WERI-Rb-1 (cell line): ENCODE measurements around the gene EID3.

Experiments
- DNase-seq: peaks from one replicate; pipeline ENCODE4 v3.0.0-alpha.2; 2020
- H3K27ac ChIP-seq: fragments of 250-450 bp; sonication (Bioruptor Pico); 2 replicates; pipeline ENCODE4 v1.5.1; 2020; ENCODE audit warnings: mild to moderate bottlenecking, moderate library complexity
- H3K27me3 ChIP-seq: fragments of 250-450 bp; sonication (Bioruptor Pico); 2 replicates; pipeline ENCODE4 v1.5.1; 2021; ENCODE audit warnings: mild to moderate bottlenecking, low read depth, moderate library complexity; ENCODE audit not compliant: insufficient read depth, severe bottlenecking
- H3K36me3 ChIP-seq: fragments of 250-450 bp; sonication (Bioruptor Pico); 2 replicates; pipeline ENCODE4 v1.5.1; 2020; ENCODE audit warnings: mild to moderate bottlenecking, moderate library complexity
- H3K4me3 ChIP-seq: 2 replicates; pipeline ENCODE4 v1.5.1; 2011; ENCODE audit warnings: low read depth, mild to moderate bottlenecking, control low read depth, low read length
- H3K9me3 ChIP-seq: fragments of 250-450 bp; sonication (Bioruptor Pico); 2 replicates; pipeline ENCODE4 v1.5.1; 2021; ENCODE audit warnings: mild to moderate bottlenecking, moderate library complexity; ENCODE audit not compliant: severe bottlenecking
- CTCF ChIP-seq: IDR thresholded peaks from 2 replicates; pipeline ENCODE4 v1.5.1; 2011; ENCODE audit warnings: low read depth, mild to moderate bottlenecking, control low read depth, inconsistent platforms, low read length

EID3 gene

GRCh38 chr12:104296718-104297117 lies 6.8 kb upstream of the EID3 start:
- H3K27ac ChIP-seq, result no peak overlapping the region
- no peak overlapping the region for H3K4me3 ChIP-seq
- H3K27me3 ChIP-seq, result no peaks in the 10 kb centered on the region
- peaks cover 71% of the 10 kb centered on the region for H3K36me3 ChIP-seq
- no peaks in the 10 kb centered on the region for H3K9me3 ChIP-seq
- no peak for TF ChIP-seq CTCF
- no peak for DNase-seq

- TF ChIP-seq CTCF, result no peak
- Histone ChIP-seq H3K4me3 (no peak overlapping the region), H3K27ac (no peak overlapping the region), H3K9me3 (no peaks in the 10 kb centered on the region), H3K27me3 (no peaks in the 10 kb centered on the region), H3K36me3 (peaks cover 63% of the 10 kb centered on the region)
- DNase-seq, result no peak
These were observed 5.9 kb upstream of the EID3 start for GRCh38 chr12:104297477-104298113.

DNA sequence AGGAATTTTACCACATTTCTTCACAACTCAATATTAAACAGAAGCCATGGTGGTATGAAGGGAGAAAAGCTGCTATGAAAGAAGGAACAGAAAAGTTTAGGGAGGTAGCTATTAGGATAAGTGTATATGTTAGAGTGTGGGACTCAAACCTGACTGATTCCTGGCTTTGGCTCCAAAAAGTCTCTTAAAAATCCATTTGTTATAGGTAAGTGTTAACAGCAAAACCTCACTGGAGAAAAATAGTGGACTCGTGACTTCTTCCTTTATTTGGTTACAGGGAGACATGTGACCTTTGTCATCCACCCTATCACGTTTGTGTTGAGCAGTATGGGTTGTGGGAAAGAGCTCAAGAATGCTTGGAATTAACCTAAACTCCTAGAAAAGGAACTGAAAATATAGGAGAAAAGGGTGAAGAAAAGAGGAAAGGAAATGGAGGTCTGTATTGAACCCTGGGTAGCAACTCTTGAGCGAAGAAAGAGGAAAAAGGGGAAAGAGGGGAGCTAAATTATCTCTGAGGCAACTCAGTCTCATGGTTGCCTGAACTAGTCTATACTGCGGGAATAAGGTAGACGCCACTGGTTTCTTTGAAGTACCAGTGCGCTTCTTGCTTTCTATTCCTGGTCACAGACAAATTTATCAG lies 3.6 kb upstream of the EID3 start:
- Histone ChIP-seq H3K27ac (no peak overlapping the region), H3K4me3 (no peak overlapping the region), H3K9me3 (no peaks in the 10 kb centered on the region), H3K27me3 (no peaks in the 10 kb centered on the region), H3K36me3 (peaks cover 63% of the 10 kb centered on the region)
- DNase-seq, result no peak
- no peak for TF ChIP-seq CTCF

DNA sequence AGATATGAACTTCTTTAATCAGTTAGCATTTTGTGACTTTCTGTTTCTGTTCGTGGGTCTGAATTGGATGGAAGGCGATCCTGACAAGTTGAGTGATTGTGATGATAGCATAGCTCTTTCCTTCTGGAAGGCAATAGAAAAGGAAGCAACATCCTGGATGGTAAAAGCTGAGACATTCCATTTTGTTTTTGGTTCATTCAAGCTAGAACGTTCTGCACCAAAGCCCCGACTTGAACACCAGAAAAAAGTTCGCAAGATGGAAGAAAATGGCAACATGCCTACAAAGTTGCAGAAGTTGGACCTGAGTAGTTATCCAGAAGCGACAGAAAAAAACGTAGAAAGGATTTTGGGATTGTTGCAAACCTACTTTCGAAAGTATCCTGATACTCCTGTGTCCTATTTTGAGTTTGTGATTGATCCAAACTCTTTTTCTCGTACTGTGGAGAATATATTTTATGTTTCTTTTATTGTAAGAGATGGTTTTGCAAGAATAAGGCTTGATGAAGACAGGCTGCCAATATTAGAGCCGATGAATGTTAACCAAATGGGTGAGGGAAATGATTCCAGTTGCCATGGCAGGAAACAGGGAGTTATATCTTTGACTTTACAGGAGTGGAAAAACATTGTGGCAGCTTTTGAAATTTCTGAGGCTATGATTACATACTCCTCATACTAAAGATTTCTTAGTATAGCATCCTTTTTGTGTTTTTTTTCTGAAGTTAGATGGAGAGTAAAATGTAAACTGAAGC lies 896 bp downstream of the EID3 start:
- H3K27me3 ChIP-seq, result no peaks in the 10 kb centered on the region
- peaks cover 34% of the 10 kb centered on the region for H3K36me3 ChIP-seq
- H3K27ac ChIP-seq, result no peak overlapping the region
- DNase-seq, result no peak
- no peaks in the 10 kb centered on the region for H3K9me3 ChIP-seq
- H3K4me3 ChIP-seq, result no peak overlapping the region
- TF ChIP-seq CTCF, result no peak

DNA sequence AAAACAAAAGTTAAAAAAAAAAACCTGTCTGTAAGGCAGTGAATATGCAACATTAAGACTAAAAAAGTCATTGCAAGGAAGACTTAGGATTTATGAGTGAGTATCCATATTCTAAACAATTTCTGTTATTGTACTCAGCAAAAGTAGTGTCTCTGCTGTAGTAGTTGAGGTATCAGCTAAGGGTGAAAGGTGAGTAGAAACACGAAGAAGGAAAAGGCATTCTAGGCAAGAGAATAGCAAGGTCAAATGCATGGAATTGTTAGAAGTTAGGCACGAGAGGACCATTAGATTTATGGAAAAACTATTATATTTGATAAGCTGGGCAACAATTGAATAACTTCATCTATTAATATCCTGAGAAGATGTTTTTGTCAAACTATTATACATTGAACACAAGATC lies 1.8 kb downstream of the EID3 start:
- peaks cover 27% of the 10 kb centered on the region for H3K36me3 ChIP-seq
- no peaks in the 10 kb centered on the region for H3K27me3 ChIP-seq
- no peak for DNase-seq
- H3K4me3 ChIP-seq, result no peak overlapping the region
- no peak for TF ChIP-seq CTCF
- no peak overlapping the region for H3K27ac ChIP-seq
- H3K9me3 ChIP-seq, result no peaks in the 10 kb centered on the region
